ENCODE results near the gene HDAC4.

HDAC4 gene

DNA sequence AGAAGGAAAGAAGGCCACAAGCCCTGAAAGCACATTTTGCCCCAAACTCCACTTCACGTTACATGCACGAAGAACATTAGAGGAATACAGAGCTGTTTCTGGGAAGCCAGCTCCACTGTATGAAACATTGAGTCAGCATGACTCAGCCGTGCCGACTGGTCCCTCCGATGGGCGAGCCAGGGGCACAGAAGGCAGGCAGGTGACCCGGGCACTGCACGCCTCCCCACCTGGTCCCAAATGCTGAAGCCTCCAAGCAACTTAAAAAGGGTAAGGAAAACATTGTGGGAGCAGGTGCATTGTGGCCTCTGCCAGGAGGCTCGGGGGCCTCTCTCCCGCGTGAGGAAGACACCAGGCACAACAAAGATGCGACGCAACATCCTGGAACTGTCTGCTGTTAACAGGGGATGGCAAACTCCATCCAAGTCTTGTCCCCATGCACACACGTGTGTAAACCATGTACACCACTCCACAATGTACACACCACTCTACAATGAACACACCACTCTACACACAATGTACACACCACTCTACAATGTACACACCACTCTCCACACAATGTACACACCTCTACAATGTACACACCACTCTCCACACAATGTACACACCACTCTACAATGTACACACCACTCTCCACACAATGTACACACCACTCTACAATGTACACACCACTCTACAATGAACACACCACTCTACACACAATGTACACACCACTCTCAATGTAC is 120.4 kb downstream of the HDAC4 start:
- peak; percentile 36 for DNase-seq (ENCODE audit: low spot score)

DNA sequence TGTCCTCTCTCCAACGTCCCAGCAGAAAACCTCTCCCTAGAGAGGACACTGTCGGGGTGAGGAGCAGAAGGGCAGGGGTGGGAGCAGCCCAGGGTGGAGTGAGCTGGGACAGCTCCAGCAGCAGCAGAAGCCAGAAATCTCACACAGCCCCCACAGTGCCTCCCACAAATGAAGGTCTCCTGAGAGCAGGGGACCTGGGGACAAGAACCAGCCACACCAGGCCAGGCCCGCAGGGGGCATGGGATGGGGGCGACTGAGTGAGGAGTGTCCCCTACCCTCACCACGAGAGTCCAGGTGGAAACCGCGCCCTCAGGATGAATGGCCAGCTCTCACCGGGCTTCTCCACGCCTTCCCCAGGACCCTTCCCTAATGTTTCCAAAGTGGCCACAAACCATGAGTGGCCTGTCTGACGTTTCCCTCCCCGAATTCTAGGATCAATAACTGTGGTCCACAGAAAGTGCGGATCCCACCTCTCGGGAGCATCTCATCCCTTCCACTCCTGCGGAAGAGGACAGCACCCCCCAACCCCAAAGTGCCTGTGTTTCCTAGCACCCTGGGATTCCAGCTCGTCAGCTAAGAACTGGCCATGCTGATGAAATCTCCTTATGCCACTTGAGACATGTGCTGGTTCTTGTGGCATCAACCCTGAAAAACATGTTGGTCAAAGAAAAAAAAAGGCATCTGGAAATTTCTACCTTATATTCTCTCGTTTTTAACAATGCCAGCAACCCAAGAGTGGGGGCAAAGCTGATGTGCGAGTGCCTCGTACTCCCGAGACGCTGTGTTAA is 121.1 kb downstream of the HDAC4 start:
- no peak for DNase-seq (ENCODE audit: low spot score)

DNA sequence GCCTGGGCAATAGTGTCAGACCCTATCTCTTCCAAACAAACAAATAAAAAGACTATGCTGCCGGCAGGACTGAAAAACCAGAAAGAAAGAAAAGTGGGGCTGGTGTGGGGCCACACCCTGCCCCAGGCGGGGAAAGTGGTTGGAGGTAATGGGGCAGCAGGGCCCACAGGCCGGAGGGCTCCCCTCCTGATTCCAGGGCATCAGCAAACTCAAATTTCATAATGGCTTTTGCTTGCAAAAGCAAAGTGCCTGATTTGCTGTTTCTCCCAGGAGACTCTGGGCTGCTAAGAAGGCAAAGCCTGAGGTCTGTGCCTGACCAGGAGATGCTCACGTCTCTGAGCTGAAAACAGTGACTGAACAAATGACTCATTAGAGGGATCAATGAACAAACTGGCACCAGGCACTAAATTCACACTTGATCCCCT is 121.9 kb downstream of the HDAC4 start:
- no peak for DNase-seq (ENCODE audit: low spot score)

DNA sequence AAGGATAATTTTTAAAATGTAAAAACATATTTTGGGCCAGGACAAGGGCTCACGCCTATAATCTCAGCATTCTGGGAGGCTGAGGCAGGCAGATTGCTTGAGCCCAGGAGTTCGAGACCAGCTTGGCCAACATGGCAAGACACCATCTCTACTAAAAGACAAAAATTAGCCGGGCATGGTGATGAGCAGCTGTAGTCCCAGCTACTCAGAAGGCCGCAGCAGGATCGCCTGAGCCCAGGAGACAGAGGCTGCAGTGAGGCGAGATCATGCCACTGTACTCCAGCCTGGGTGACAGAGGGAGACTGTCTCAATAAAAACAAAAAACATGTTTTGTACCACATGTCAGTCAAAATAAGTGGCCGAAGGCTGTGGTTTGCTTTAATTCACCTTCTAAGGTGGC is 122.5 kb downstream of the HDAC4 start:
- DNase-seq (ENCODE audit: low spot score) = no peak

DNA sequence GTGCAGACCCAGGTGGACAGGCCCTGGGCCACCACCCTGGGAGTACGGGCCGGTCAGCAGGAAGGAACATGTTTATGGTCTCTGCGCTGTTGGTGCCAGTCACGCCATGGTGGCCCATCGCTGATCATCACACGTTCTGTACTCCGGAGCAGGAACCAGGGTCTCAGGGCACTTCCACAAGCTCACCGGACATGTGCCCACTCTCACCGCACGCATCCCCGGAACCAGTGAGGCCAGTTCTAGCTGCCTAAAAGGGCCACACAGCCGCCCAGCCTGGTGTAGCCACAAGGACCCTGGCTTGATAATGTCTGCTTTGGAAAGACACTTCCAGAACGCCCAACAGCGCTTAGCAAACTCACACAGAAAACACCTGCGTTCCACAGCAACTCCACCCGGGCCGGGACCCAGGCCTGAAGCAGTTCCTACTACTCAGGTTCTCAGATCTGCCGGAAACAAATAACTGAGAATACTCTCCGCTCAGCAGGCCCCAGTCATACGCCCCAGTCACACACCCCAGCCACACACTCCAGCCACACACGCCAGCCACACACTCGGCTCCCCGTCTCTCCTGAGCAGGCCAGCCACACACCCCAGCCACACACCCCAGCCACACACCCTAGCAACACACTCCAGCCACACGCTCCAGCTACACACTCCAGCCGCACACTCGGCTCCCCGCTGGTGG is 123.3 kb downstream of the HDAC4 start:
- no peak for DNase-seq (ENCODE audit: low spot score)

DNA sequence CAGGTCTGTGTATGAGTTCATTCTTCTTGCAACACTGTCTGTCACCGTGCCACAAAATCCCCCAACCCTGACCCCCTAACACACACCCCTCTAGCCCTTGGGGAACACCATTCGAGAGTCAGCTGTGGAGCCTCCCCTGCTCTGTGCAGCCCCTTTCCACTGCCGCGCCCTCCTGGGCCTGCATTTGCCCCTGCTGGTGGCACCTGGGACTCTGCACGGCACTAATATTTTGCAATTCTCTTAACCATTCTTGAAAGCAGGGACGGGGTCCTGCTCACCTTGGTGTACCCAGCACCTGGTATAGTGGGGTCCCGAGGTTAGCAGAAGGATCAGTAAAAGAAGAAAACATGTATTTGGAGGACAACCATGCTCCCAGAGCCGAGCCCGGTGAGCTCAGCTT is 124.0 kb downstream of the HDAC4 start:
- DNase-seq (ENCODE audit: low spot score) = no peak

DNA sequence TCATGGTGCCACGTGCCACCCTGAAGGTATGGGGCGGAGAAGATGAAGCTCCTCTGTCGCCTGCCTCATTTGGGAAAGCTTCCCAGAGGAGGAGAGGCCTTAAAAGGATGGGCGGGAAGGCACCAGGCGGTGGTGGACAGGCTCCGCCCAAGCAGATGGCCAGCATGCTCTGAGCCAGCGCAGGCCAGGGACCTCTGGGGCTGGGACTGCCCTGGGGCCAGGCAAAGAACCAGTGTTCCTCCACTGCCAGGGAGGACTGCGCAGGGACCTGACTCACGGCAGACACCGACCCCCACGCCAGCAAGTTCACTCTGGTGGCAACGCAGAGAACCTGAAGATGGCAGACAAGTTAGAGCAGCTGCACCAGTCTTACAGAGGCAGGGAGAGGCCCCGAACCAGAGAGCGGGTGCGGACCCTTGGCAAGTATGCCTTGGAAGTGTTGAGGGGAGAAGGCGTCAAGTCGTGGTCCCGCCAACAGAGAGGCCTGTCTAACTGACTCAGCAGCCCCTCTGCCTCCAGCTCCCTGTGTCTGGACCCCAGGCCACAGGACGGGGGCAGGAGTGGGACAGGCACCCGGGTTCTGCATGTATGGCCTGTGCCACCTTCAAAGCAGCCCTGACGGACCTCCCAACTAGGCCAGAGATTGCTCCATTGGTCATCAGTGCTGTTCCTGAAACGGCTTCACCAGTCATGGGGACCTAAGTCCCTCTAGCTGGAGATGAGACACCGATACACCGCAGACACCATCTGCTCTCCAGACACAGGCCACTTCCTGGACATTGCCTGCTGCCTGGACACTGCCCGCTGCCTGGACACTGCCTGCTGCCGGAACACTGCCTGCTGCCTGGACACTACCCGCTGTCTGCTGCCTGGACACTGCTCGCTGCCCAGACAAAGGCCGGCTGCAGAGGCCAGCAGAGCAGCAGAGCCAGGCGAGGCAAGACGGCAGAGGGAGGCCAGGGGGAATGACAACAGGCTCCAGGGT is 124.7 kb downstream of the HDAC4 start:
- no peak for DNase-seq (ENCODE audit: low spot score)

DNA sequence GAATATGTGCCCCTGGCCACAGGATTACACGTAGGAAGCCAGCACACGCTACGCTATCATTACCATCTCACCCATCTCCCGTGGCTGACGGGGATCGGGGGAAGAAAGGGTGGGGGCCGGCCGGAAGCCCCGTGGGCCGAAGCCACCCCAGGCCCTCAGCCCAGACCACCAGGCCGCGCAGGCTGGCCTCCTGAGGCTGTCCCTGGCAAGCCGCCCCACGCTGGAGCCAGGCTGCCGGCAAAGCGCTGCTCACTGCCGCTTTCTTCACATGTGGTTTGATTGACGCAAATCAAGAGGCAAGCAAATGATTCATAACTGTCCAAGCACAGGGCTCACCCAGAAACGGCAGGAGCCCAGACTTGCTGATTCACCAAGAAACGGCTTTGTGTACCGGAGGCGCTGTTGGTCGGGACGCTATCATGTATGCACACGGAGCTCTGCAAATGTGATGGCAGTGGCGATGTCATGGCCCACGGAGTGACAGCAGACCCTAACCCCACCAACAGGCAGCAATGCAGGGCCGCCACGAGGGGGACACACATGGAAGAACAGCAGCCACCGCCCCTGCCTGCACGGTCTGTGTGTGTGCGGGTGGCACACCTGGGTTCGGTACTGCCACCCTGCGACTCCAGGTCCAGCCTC is 125.7 kb downstream of the HDAC4 start:
- DNase-seq (ENCODE audit: low spot score) = peak; percentile 90

DNA sequence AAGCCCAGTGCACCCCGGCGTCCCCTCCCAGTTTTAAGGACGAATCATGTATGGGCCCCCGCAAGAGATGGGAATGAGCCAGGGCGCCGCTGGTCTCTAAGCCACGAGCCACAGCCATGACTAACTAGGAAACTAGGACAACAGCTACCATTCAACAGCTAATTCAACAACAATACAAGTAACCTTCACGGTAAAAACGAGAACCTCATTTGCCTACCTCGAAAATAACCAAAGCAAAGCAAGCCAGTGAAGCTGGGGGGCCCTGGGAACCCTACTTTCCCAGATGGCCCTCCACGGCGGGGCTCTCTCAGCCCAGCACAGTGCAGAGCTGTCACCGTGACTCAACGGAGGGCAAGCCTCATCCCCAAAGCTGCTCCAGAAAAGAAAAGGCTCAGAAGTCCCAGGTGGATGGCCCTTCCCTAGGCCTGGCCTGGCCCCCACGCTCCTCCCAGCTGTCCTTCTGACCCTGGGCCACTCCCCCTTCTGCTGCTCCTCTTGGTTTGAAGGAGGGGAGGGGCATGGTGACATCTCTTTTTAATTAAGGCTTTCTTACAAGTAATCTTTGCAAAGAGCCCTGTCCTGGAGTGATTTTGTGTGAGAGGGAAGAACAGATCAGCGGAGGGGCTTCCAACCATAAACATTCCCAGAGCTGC is 126.3 kb downstream of the HDAC4 start:
- DNase-seq (ENCODE audit: low spot score) = no peak

DNA sequence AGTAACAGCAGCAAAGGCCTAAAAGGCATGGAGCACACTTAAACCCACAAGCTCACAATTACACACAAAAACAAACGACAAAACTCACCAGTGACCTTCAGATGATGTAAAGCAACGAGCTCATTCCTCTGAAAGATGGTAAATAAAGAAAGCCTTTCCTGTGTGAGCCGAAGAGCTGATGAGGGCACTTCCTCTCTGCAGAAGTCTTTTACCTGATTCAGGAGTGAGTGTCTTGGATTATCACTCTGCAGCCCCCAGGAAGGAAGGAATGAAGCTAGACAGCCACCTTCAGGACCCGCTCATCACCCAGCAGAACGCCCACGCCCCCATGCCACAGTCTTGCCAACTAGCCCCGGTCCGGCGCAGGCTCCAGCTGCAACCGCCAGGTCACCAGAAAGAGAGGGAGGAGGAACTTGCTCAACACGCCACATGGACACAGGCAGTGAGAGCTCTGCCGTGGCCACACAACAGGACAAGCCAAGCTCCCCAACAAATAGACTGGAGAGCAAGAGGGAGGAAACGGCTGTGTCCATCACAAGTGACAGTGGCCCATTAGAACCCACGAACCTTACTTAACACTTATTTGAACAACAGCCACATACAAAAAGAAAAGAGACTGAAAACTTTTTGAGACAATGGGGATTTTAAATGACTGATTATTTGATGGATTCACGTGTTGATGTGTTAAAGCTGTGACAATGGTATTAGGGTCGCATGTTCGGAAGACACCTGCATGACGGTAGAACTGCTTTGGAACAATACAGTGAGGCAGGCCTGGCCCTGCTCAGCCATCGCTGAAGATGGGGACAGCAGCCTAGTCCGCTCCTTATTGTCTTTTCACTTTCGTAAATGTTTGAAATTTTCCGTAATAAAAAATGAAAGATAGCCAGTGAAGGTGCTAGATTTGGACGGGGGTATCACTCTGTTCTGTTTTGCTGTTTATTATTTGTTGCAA is 127.3 kb downstream of the HDAC4 start:
- no peak for DNase-seq (ENCODE audit: low spot score)

DNA sequence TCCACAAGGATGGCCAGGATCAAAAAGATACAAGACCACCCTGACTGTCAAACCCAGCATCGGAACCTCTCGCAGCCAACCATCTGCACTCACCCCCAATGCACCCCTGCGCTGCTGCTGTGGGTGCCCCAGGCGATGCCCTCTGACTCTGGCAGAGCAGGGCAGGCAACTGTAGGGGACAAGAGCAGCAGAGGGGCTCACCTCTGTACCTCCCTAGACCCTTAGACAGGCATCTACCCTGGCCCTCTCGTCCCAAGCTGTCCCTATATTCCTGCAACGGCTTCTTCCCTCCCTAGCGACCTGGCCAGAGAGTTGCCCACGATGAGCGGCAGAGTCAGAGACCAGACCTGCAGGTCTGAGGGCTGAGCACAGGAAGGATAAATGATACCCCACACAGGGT is 128.2 kb downstream of the HDAC4 start:
- no peak for DNase-seq (ENCODE audit: low spot score)

DNA sequence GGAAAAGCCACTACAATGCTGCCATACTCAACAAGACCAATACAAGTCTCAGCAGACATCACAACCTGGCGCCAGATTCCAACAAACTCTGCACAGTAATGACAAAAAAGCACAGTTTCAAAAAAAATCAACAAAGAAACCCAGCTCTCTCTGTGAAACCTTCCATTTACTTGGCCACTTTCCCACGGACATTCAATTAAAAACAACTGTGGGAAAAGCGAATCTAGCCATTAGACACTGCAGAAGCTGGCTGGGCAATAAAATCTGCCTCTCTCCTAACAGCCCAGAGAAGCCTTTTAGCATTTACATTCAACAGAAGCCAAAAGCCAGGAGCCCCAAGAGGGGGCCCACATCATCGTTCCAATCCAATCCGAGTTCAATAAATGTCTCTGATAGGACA is 128.9 kb downstream of the HDAC4 start:
- no peak for DNase-seq (ENCODE audit: low spot score)

DNA sequence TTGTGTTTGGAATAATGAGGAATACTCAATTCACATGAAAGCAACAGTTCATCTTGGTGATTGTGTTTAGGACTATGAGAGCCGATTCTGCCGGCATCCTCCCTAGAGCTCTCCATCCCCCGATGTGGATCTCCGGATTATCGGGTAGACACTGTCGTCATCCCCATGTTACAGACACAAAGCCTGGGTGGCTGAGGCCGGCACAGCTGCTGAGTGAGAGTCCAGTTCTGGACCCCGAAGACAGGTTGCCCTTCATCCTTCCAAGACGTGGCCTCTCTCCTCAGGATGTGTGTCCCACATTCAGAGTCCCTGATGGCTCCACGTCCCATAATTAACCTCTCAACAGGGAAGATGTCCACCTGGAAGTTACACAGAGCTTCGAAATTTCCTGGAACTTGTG is 129.3 kb downstream of the HDAC4 start:
- DNase-seq (ENCODE audit: low spot score) = no peak

DNA sequence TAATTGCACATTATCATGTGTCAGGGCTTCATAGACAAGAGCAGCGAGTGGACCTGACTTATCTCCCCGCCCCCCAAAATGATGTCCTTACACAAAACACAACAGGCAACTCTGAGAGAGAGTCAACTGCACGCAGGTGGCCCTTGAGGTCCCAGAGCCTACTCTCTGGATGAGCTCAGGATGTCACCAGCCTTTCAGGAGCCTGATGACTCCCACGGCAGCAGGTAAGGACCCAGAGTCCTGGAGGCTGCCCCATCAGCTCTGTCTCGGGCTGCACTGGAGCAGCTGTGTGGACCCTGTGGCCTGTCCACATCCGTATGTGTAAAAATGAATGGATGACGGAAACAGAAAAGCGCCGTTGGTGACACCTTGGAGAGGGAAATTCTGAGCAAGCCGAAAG is 130.9 kb downstream of the HDAC4 start:
- DNase-seq (ENCODE audit: low spot score) = no peak

DNA sequence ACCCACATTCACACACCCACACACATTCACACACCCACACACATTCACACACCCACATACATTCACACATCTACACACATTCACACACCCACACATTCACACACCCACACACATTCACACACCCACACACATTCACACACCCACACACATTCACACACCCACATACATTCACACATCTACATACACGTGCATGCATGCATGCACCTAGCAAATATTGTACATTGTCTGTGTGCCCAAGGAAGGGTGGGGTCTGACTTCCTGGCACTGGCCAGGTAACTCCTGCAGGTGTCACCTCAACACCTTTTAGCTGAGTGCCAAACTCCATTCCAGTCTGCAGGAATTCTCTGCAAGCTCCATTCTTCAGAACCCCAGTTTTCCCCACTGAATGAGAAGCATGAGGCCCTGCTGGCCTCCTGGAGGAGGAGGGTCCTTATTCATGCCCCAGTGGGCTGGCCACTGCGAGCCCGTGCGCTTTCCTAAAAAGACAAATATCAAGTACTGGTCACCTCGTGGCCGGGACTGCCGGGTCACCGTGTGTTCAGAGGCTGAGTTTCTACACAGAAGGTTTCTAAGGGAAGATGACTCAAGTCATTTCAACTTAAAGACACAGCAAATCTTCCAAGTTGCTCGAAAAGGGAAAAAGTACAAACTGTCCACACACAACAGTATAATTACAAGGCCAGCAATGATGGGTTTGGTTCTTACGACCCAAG is 131.5 kb downstream of the HDAC4 start:
- DNase-seq (ENCODE audit: low spot score) = no peak

DNA sequence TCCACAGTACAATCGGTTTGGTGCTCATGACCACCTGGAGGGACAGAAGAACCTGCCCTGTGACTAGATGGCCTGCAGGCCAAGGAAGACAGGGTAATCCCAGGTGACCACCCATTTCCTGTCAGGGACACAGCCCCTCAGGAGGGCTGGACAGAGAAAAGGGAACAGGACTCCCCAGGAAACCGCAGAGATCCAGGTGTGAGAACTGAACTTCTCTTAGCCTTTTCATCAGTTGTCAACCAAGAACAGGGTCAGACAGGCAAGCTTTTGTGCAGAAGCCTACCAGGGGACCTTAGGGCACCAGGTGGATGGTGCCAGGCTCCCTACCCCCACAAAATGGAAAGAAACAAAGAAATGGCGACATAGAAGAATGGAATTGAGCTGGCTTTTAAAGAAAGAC is 132.3 kb downstream of the HDAC4 start:
- no peak for DNase-seq (ENCODE audit: low spot score)

DNA sequence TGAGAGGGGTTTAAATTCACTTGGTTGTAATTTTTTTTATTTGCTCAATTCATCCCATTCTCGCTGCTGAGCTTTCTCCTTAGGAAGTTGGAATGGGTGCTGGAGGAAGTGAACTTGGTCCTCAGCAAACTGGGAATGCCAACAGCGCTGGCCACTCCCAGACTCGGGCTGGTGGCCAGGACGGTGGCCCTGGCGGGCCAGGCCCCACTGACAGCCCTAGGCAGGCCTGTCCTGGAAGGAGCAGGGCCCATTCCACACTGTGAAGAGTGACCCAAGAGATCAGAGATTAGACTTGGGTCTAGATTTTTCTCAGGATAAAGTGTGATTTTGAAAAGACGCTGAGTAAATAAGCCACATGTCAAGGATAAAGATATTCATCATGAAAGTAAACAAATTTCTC is 132.7 kb downstream of the HDAC4 start:
- DNase-seq (ENCODE audit: low spot score) = no peak

DNA sequence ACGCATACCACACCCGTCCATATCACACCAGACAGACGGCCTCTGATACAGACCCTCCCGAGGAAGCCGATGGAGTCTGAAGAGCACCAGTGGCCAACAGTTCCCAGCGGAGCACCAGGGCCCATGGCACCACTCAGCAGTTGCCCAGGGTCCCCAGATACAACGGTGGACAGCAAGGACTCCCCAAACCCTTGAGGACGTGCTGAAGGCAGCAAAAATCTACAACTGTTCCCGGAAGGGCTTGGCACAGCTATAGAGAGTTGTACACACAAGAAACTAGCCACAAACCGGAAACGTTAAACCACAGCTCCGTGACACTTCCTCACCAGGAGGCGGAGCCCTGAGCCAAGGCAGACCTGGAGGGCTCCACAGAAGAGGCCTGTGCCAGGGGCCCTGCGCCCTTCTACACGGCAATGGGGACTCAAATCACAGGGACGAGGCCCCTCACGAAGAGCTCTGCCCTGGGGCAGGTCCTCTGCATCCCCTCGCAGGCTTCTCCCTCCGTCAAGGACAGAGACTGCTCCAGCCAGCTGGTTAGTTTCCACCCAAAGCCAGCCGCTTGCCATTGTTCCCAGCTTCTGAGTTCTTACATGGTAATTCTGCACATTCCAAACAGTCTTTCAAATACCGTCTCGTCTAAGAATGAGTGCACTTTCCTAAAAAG is 133.4 kb downstream of the HDAC4 start:
- peak; percentile 94 for DNase-seq (ENCODE audit: low spot score)

All from CD4-positive, alpha-beta T cell treated with Interleukin-15 for 4 hours (primary cell).